CMK (cell line): Measurements from ENCODE around the gene SPRR1A.

Source experiments
- DNase-seq: peaks from one replicate; pipeline ENCODE4 v3.0.0-alpha.2; 2010; ENCODE audit warnings: low read depth

Gene SPRR1A

DNA sequence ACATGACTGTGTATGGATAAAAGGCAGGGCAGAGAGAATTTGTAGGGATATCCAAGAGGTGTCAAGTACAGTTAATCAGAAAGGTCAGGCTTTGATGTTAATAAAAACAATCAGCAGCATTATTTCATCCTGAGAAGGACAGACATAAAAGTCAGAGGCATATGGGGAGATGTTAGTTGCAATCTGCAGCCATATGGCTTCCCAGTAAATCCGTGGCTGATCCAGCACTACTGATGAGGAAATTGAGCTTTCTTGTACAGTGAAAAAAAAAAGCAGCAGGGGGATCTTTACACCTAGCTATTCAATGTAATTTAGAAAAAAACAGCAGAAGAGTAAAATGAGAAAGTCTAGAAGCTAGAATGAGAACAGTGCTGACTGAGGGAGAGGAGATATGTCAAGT lies 44.9 kb downstream of the SPRR1A start:
- no peak for DNase-seq

GRCh38 chr1:153030895-153031294 lies 47.0 kb downstream of the SPRR1A start, which contains the start of gene SPRR1B:
Gene SPRR1B, plus strand, starts transcription at chr1:153031203. Its CDS starts 1,143 bp downstream, at chr1:153032346.
- DNase-seq, result no peak

- DNase-seq, result no peak
These were observed 48.2 kb downstream of the SPRR1A start for GRCh38 chr1:153032073-153032472.

DNA sequence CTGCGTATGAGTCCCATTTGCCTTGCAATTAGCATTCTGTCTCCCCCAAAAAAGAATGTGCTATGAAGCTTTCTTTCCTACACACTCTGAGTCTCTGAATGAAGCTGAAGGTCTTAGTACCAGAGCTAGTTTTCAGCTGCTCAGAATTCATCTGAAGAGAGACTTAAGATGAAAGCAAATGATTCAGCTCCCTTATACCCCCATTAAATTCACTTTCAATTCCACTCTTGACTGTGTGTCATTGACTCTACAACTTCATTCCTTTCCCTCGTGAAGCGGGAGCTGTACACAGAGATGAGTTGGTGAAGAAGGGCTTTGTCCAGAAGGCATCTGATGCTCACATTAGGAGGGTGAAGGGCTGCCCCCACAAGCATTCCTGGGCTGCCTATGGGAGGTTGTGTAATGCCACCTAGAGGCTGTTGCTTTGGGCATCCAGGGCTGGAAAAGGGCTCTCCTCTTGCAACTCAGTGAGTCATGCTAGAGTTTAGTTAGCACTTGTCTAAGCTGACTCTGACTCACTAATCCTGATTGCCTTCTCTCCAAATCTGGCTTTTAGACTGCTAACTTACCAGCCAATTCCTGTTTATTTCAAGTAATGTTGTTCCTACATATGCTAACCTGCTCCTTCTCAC lies 48.9 kb downstream of the SPRR1A start:
- no peak for DNase-seq

DNA sequence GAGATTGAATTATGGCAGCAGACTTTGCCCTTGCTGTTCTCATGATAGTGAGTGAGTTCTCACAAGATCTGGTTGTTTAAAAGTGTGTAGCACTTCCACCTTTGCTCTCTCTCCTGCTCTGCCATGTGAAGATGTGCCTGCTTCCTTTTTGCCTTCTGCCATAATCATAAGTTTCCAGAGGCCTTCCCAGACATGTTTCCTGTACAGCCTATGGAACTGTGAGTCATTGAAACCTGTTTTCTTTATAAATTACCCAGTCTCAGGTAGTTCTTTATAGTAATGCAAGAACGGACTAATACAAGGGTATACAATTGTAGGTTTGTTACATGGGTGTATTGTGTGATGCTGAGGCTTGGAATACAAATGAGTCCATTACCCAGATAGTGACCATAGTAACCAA lies 51.3 kb downstream of the SPRR1A start:
- no peak for DNase-seq
